SW 1271 (cell line): ENCODE data around the gene CAPN3.

Source experiments
- DNase-seq, 2 experiments: peaks; one replicate each; lab custom pipeline; 2025; lab: John Stamatoyannopoulos, UW

CAPN3 gene

DNA sequence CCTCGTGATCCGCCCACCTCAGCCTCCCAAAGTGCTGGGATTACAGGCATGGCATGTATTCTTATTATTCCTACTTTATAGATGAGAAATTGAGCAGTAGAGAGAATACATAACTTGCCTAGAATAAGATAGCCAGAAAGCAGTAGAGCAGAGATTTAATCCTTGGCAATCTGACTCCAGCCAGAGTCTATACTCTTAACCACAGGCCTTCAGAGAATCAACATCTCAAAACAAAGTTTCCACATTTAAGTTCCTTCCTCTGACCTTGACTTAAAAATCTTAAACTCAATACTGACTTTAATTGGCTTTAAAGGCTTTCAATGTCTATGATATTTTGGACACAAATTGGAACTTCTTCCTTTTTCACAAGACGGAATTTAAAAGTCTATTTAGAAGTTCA lies 94.5 kb downstream of the CAPN3 start:
- DNase-seq: no peak

GRCh38 chr15:42456531-42456930 lies 97.2 kb downstream of the CAPN3 start:
- no peak for DNase-seq

GRCh38 chr15:42456971-42457370 lies 97.7 kb downstream of the CAPN3 start:
- no peak for DNase-seq

DNA sequence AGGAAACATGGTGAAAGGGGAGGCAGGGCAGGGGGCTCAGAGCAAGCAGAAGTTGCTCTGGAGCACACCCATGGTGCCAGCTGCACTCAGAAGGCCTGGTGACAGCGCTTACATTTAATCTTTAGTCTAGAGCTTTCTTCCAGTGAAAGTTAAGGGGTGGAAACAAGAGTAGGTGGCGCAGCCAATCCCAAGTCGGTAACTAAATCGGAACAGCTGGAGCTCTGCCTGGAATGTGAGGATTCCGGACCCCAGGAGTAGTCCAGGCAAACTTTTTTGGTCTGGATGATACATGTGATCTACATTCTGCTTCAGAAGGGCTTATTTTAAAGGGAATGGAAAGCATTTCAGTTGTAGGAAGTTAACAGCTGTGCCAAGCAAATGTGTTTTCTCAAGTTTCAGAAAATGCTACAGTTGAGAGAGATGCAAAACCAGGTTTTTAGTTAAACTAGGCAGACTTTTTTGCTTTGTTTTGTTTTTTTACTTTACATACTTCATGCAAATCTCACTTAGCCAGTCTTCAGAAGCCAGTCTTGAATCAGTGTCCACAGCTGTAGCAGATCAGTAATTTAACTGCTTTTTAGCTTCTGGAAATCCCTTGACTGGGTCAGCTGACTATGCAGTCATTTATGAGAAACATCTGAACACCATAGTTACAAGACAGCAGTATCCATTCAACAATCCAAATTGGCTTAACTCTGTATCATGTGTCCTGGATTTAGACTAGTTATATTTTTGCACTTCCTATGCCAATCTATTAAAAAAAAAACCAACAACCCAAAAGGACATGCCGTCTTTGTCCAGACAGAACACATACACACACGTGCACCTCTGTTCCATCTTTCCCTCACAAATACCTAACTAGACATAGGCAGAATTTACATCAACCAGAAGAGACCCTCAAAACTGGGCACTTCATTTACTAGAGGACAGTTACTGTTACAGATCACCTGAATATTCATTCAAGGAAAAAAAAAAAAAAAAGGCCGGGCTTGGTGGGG lies 98.4 kb downstream of the CAPN3 start:
- DNase-seq: no peak

DNA sequence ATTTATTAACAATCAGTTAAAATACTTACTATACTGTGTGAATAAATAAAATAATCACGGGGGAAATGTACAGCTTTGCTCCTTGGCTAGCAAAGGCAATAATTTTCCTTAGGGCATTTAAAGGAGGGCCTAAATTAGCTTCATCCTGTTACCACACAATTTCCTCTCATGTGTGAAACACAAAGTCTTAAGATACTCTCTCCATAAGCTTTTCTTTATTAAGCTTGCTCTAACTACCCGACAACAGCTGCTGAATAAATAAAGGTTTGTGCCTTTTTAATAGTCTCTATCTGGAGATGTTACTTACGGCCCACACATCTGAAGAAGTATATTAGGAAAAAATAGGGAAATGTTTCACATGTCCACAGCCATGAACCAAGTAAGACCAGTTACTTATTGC lies 102.0 kb downstream of the CAPN3 start:
- no peak for DNase-seq
